ENCODE results near the gene LRRC49. TPM values are rescaled to one million over a fixed set of nuclear protein-coding genes. Genes with fewer than 3 reads are reported as not detected.
"Not testable (repeated sequence)": the region's sequence is repeated elsewhere in the genome, so short reads cannot be mapped to it uniquely, and the experiment has no call there.

The LRRC49 gene
- total RNA-seq, 2 experiments from 2014 or later: not detected

GRCh38 chr15:70857562-70858285 lies 34.9 kb upstream of the LRRC49 start:
- Histone ChIP-seq H3K4me1 (ENCODE audit: insufficient read depth, low read length, poor library complexity, severe bottlenecking) (no peaks in the 10 kb centered on the region), H2AFZ (ENCODE audit: low read length) (no peak overlapping the region), H3K9me2 (ENCODE audit: insufficient read depth, low read length) (no peaks in the 10 kb centered on the region), H3K27ac (ENCODE audit: low read depth, low read length, poor library complexity, severe bottlenecking) (no peak overlapping the region), H4K20me1 (ENCODE audit: insufficient read depth, low read length) (no peaks in the 10 kb centered on the region), H3K36me3 (ENCODE audit: insufficient read depth, low read length) (no peaks in the 10 kb centered on the region), H3K79me2 (ENCODE audit: insufficient read depth, low read depth, low read length) (no peaks in the 10 kb centered on the region), H3K4me2 (ENCODE audit: low read length) (no peak overlapping the region), H3K4me3 (ENCODE audit: low read depth, low read length, poor library complexity, severe bottlenecking) (no peak overlapping the region), H3K9me3 (ENCODE audit: low read length) (no peaks in the 10 kb centered on the region)
- ChIA-PET CTCF (ENCODE audit: unreplicated experiment) (no interaction called here), POLR2A (no interaction called here)
- TF ChIP-seq EZH2phosphoT487 (IDR thresholded peaks at IDR 0.05; ENCODE audit: borderline replicate concordance, low read depth, low read length) (no peak), CTCF (conservative IDR thresholded peaks at IDR 0.05; ENCODE audit: low read length) (no peak)
- no TSS peak for BruUV-seq (replicated peaks)
- intact Hi-C loops (cut with micrococcal nuclease; ENCODE audit: unreplicated experiment): no loop called here
- DNase-seq (ENCODE audit: low spot score): no peak

- H3K4me2 ChIP-seq (ENCODE audit: low read length); BruUV-seq (replicated peaks); H3K9me2 ChIP-seq (ENCODE audit: insufficient read depth, low read length); H3K4me1 ChIP-seq (ENCODE audit: insufficient read depth, low read length, poor library complexity, severe bottlenecking); H2AFZ ChIP-seq (ENCODE audit: low read length); H3K36me3 ChIP-seq (ENCODE audit: insufficient read depth, low read length); intact Hi-C loops (cut with micrococcal nuclease; ENCODE audit: unreplicated experiment); H3K9me3 ChIP-seq (ENCODE audit: low read length); H4K20me1 ChIP-seq (ENCODE audit: insufficient read depth, low read length); DNase-seq (ENCODE audit: low spot score); H3K27ac ChIP-seq (ENCODE audit: low read depth, low read length, poor library complexity, severe bottlenecking); CTCF ChIA-PET (ENCODE audit: unreplicated experiment); H3K79me2 ChIP-seq (ENCODE audit: insufficient read depth, low read depth, low read length); H3K4me3 ChIP-seq (ENCODE audit: low read depth, low read length, poor library complexity, severe bottlenecking); POLR2A ChIA-PET: not testable (repeated sequence)
Observed at GRCh38 chr15:70858614-70859321, 33.9 kb upstream of the LRRC49 start.

- intact Hi-C loops (cut with micrococcal nuclease; ENCODE audit: unreplicated experiment): no loop called here
- Histone ChIP-seq H3K79me2 (ENCODE audit: insufficient read depth, low read depth, low read length) (no peaks in the 10 kb centered on the region), H3K9me2 (ENCODE audit: insufficient read depth, low read length) (no peaks in the 10 kb centered on the region), H3K4me2 (ENCODE audit: low read length) (no peak overlapping the region), H3K36me3 (ENCODE audit: insufficient read depth, low read length) (no peaks in the 10 kb centered on the region), H3K27ac (ENCODE audit: low read depth, low read length, poor library complexity, severe bottlenecking) (no peak overlapping the region), H2AFZ (ENCODE audit: low read length) (no peak overlapping the region), H3K9me3 (ENCODE audit: low read length) (no peaks in the 10 kb centered on the region), H4K20me1 (ENCODE audit: insufficient read depth, low read length) (no peaks in the 10 kb centered on the region), H3K4me3 (ENCODE audit: low read depth, low read length, poor library complexity, severe bottlenecking) (no peak overlapping the region), H3K4me1 (ENCODE audit: insufficient read depth, low read length, poor library complexity, severe bottlenecking) (no peaks in the 10 kb centered on the region)
- DNase-seq (ENCODE audit: low spot score): no peak
- no peak for TF ChIP-seq EZH2phosphoT487 (IDR thresholded peaks at IDR 0.05; ENCODE audit: borderline replicate concordance, low read depth, low read length)
- no peak for TF ChIP-seq CTCF (conservative IDR thresholded peaks at IDR 0.05; ENCODE audit: low read length)
- CTCF ChIA-PET (ENCODE audit: unreplicated experiment): no interaction called here
- BruUV-seq (replicated peaks): no TSS peak
- POLR2A ChIA-PET: no interaction called here
Observed at GRCh38 chr15:70859322-70859908, 33.2 kb upstream of the LRRC49 start.
